CD4-positive, alpha-beta T cell treated with Interleukin-6 at 100 ng/mL for 8 hours (primary cell): ENCODE measurements around the gene RRH.
"Not testable (repeated sequence)": the region's sequence is repeated elsewhere in the genome, so short reads cannot be mapped to it uniquely, and the experiment has no call there.

ENCODE experiments used
- DNase-seq: peaks from one replicate; pipeline ENCODE4 v3.0.0-alpha.2; 2020; ENCODE audit warnings: mixed read lengths, low spot score

RRH gene

GRCh38 chr4:109846395-109847098 is 18.8 kb downstream of the RRH start:
- no peak for DNase-seq

- no peak for DNase-seq
Observed at GRCh38 chr4:109847896-109848442, 20.2 kb downstream of the RRH start, which contains the start of gene LRIT3. TSS of gene LRIT3 (plus strand) at chr4:109848107. CDS start at chr4:109848202, 95 bp downstream.

DNA sequence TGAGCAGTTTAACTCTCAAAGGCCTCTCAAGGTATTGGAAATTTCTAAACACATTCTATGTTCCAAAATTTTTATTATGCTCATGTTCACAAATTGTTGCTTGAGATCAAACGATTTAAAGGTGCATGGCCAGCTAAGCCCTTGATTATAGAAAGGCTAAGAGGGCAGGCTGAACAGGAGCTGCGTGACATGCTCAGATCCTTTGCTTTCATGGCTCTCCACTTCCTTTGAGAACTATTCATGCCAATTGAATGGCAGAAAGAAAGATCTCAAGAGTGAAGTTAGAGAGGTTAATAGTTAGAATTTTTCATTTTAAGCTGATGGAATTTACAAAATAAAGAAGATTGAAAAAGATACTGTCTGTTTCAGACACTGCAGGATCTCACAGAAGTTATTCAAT is 20.7 kb downstream of the RRH start:
- DNase-seq = no peak

DNA sequence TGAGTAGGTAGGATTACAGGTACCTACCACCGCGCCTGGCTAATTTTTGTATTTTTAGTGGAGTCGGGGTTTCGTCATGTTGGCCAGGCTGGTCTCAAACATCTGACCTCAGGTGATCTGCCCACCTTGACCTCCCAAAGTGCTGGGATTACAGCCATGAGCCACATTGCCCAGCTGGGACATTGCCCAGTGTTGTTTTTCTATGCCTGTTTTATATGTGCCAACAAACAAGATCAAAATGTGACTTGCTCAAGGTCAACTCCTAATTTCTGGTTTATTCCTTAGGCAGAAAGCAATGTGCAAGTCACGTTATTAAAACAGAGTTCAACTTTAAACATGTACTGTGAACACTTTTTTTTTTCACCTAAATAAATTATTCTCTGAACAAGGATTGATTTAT is 22.8 kb downstream of the RRH start:
- no peak for DNase-seq

DNA sequence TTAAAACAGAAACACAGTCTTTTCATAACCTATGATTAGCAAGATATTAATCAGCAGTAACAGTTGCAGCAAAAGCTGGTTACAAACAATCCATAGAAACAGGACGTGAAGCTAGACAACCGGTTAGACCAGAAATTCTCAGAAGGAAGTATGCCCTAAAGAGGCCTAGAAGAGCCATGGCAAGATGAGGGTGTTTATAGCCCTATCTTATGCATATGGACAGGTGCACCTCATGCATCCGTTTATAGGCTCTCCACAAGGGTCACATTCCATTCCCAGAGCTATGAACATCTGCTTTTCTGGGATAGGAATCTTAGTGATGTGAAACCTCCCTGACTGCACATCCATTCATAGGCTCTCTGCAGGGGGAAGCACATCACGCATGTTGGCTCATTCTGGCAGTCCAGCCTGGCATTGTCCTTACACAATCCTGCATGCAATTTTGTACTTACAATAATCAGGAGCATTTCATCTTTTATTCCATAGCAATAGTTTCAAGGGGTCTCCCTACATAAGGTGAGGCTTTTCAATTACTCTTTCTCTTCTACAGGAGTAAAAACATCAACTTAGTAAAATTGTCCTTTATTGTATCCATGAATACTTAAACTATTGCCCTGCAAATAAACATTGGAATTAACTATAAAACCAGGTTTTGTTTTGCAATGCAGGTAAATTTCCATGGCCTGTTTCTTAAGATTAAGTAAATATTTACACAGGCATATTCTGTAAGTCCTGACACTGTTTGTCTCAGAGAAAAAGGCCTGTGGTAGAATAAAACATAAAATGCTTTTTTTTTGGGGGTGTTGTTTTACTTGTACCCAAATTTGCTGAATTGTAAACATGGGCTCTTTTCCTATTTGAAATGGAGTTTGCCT is 31.9 kb downstream of the RRH start:
- not testable (repeated sequence) for DNase-seq

DNA sequence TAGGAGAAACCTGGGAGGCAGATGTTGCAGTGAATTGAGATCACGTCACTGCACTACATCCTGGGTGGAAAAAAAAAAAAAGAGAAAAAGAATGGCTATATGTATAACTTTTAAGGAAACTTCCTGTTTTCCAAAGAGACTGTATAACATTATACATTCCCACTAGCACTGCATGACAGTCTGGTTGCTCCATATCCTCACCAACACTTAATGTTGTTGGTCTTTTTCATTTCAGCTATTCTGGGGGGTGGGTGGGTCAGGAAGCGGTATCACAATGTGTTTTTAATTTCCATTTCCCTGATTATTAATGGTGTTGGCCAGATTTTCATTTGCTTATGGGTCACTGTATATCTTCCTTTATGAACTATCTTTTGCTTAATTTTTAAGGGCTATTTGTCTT is 33.5 kb downstream of the RRH start:
- DNase-seq = no peak

- no peak for DNase-seq
Observed at GRCh38 chr4:109861916-109862511, 34.2 kb downstream of the RRH start.

DNA sequence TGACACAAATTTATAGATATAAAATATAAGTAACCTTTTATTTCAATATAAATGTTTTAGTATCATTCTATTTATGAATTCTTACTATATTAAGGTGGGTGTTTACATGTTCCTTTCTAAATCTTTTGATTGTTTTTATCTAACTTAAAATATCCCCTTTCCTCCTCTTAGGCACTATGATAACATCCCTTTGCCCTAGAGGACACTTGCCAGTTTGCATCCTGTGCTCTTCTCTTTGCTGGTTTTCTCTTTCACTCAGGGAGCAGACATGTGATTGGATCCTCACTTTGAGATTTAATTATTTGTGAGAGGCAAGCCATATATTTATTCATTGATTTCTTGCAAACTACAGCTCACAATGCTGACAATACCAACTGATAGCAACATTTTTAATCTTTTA is 36.4 kb downstream of the RRH start:
- DNase-seq = no peak

- DNase-seq = no peak
Observed at GRCh38 chr4:109870061-109870460, 42.3 kb downstream of the RRH start.

- DNase-seq = no peak
Observed at GRCh38 chr4:109872065-109872464, 44.3 kb downstream of the RRH start.

GRCh38 chr4:109872950-109873656 is 45.3 kb downstream of the RRH start:
- DNase-seq = no peak

- no peak for DNase-seq
Observed at GRCh38 chr4:109873791-109874514, 46.2 kb downstream of the RRH start.

DNA sequence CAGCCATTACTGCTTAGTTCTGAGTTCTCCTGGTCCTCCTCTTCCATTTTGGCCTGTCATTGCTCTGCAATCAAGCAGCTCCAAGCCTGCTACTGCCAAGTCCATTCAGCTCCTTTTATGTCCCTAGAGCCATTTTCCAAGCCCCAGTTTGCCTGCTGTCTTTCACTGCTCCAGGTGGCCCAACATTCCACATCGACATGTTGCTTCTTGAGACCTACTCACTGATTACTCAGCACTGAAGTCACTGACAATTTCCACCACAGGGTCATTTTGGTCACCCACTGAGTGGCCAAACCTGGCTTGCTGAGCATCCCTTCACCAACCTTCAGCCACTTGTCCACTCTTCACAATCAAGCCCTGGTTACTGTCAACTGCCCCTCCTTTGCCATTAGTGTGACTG is 47.3 kb downstream of the RRH start:
- no peak for DNase-seq

GRCh38 chr4:109875553-109875952 is 47.8 kb downstream of the RRH start:
- not testable (repeated sequence) for DNase-seq

GRCh38 chr4:109876634-109877265 is 49.0 kb downstream of the RRH start:
- no peak for DNase-seq

DNA sequence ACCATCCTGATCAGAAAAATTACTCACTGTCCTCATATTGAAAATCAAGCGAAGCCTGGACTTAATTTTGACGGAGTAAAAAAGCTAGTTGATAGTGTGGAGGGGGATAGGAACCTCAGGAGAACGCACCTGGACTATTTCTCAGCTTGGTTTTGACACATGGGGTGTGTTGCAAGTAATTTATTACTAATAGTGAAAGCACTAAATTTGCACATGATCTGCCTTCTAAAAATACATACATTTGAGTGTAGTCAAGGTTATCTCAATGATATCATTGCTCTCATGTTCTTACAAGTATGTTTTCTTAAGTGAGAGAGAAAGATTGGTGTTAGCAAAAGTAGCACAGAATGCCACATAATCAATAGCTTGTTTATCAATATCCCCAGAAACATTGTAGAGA is 49.6 kb downstream of the RRH start:
- no peak for DNase-seq

DNA sequence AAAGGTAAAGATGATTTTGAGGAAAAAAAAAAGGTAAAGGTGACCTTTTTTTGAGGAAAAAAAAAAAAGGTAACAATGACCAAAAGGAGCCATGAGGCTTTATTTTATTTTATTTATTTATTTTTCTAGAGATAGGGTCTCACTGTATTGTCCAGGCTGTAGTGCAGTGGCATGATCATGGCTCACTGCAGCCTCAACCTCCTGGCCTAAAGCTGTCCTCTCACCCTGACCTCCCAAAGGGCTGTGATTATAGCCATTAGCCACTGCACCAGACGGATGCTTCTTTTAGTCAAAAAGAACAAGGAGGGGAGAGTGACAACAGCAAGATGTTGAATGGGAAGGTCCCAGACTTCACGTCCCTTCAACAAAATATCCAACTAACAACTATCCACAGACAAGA is 50.6 kb downstream of the RRH start:
- DNase-seq = no peak

GRCh38 chr4:109879081-109879480 is 51.3 kb downstream of the RRH start:
- no peak for DNase-seq

GRCh38 chr4:109879636-109880314 is 52.0 kb downstream of the RRH start:
- DNase-seq = no peak

- DNase-seq = no peak
Observed at GRCh38 chr4:109886303-109886702, 58.5 kb downstream of the RRH start.
